GM19452 (cell line): ENCODE data around the gene ZFP42.
"Not testable (repeated sequence)": the region's sequence is repeated elsewhere in the genome, so short reads cannot be mapped to it uniquely, and the experiment has no call there.

ENCODE experiments used
- ATAC-seq: cut with Tn5 transposase; IDR thresholded peaks from one replicate; pipeline ENCODE4 v1.9.1; 2021; ENCODE audit not compliant: unreplicated experiment

The ZFP42 gene

DNA sequence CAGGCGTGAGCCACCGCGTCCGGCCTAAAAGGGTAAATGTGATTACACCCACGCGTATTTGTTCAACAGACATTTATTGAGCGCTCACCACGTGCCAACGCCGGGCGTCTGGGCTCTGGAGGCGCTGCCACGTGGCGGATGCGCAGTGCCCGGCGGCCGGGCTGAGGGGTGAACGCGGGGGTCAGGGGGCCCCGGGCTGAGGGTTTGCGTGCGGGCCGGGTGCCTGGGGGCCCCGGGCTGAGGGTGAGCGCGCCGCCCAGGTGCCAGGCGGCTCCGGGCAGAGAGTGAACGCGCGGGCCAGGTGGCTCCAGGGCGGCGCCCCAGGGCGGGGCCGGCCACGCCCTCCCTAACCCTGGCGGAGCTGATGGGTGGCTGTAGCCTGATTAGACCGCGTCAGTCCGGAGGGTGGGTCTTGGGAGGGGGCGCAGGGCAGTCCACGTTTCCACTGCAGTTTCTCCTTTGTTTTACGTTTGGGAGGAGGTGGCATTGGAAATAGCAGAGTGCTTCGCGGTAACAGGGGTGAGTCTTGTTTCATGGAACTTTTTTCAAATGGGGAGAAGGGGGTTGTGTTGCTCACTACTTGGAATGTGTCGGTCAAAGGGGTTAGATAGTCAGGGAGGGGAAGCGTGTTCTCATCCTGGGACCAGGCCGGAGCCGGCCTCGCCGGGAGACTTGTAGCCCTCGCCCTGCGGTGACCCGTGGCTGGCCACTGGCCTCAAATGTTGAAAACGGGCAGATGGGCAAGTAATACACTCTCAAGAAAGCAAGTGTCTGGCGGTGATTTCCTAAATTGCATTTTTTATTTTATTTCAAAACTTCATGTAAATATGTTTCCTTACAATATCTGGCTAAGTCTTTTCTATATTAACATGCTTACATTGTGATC is at the start of gene ZFP42:
TSS of gene ZFP42 (plus strand) at position 450 of the 886 bp plus-strand sequence. CDS start 7,037 bp downstream, outside the sequence.
- no peak for ATAC-seq

DNA sequence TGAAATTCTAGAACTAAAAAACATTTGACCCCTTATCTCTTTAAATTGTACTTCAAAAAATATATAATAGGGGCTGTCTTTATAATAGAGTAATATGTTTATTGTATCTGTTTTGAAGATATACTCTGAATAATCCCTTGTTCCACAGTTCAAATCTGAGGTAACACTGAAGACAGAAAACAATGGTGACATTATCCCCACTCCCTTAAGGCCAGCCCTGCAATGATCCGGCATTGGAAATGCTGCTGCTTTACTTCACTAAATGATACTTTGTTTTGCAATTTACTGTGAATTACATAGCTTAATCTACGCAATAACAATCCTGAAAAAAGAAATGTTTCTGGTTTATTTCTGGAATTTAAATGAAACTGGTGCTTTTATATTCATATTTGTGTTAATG is 34.4 kb upstream of the ZFP42 start:
- no peak for ATAC-seq

DNA sequence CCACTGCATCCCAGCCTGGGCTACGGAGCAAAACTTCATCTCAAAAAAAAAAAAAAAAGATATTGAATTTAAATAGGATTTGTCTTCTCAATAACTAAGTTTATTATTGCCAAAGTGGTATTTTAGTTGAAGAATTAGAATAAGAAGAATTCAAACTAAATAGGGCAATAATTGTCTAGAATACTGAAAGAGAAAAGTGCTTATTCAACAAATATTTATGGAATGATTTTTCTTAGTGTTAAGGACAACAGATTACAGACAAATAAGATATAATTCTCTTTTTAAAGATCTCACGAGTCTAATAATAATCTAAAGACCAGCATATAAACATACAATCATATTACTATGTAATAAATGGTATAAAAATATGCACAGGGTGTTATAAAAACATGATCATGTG is 33.6 kb upstream of the ZFP42 start:
- no peak for ATAC-seq

DNA sequence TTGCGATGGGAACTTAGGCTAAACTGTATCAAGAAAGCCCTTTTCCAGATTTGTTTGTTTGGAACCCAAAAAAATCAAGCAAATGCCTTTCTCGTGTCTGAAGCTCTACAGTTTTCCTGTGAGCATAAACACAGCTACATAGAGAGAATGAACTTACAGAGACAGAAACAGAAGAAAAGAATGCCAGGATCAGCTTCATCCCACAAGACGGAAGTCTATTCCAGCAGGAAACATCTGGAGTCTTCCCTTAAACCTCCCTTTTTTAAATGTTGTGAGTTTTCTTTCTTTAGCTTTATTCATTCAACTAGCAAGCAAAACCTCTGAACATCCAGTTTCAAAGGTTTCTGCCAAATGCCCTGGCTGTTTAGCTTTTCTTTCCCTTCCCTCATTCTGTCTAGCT is 32.6 kb upstream of the ZFP42 start:
- ATAC-seq = no peak

DNA sequence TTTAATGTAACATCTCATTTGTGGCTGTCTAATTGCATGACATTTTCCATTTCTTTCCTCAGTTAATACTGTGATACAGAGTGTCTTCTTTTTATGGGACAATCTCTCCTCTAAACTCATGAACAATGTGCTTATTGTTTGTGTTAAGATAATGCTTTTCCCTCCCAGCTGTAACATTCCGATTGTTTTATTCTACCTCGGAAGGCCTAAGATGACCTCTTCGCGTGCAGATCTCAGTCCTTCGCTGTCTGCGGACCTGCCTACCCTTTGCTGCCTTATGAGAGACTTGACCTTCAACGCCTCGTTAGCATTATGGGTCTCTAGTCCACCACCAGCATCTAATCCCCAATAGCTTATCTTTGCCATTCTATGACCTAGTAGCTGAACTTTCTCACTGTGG is 29.8 kb upstream of the ZFP42 start:
- no peak for ATAC-seq

DNA sequence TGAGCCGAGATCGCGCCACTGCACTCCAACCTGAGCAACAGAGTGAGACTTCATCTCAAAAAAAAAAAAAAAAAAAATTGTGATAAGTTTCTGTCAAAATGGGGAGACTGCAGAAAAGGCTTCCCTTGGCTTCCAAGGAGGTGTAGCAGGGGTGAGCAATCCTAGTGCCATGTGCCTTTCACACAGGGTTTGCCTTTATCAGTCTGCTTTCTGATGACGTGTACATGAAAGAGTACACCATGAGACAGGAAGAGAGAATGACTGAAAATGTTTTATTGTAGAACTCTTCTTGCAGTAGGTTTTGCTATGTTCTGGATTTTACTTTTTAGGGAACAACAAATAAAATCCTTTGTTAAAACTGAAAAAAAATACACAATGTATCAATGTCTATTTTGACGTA is 23.4 kb upstream of the ZFP42 start:
- ATAC-seq = no peak

DNA sequence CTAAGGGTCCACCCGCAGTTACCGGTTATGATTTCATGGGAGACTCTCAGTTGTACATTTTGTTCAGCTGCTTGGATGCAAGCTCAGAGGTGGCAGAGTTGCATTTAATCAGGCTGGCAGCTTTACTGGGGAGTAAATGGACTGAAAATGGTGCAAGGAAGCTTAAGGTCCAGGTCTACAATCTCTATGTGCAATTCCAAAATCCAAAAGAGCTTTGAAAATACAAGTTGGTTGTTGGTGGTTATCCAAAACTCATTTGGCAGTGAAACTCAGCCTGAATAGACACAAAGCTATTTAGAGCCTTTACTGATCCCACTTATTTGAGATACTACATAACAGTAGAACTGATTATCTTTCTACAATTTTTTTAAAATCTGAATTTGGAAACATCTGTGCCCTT is 11.8 kb upstream of the ZFP42 start:
- ATAC-seq = no peak

DNA sequence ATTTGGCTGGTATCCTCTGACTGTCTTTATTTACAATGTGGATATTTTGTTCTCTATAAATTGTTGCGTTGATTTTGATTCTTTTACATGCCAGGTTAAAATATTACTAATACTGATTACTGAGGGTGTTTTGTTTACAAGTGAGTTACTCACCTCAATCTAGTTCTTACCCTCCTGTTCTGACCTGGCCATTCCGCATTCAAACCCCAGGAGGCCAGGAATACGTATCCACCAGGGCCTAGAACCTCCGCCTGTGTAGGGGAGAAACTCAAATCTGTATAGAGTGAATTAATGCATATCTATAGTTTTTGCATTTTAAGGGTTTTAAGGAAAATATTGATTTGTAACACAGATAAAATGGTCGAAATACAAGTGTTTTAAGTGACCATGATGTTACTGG is 2.6 kb upstream of the ZFP42 start:
- no peak for ATAC-seq

DNA sequence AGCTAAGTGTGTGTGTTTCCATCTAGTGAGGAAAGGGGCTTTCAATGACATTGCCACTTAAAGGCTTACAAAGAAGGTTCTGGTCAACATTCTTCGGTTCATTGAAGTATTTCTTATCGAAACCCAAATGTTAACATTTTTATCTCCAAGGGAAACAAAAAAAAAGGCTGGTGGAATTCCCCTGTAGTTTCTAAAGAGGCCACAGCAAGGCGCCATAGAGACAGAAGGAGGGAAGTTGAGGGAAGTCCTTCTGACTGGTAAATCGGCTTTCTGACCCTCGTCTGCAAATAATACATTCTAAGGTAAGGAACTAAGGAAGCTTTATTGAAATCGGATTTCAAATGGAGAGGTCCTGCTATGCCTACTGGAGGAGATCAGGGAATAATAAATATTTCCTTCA is 1.7 kb upstream of the ZFP42 start:
- ATAC-seq = no peak

DNA sequence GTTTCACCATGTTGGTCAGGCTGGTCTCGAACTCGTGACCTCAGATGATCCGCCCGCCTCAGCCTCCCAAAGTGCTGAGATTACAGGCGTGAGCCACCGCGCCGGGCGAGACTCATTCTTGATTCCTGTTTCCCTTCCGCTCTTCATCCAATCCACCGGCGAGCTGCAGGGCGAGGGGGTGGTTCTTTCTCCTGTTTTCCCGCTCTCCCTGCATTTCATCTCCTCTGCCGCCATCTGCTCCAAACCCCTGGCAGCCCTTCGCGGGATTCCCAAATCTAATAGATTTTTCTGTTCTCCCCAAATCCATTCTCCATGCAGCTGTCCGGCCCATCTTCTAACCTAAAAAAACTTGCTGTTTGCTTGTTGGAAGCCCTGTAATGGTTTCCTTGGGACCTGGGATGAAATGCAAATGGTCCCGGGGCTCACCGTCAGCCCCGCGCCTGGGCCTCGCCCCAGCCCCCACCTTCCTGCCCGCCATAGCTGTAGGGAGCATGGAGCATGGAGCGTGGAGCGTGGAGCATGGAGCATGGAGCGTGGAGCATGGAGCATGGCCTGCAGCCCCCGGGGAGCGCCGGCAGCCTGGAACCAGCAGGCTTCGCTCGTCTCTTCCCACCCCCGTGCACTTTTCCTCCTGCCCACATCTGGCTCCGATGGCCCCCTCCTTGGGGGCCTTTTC is 1.1 kb downstream of the ZFP42 start:
- no peak for ATAC-seq

DNA sequence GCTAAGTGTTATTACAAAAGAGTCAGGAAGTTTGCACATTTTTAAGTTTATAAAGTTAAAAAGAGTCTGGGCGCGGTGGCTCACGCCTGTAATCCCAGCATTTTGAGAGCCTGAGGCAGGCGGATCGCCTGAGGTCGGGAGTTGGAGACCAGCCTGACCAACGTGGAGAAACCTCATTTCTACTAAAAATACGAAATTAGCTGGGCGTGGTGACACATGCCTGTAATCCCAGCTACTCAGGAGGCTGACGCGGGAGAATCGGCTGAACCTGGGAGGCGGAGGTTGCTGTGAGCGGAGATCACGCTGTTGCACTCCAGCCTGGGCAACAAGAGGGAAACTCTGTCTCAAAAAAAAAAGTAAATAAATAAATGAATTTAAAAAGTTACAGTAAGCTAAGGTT is 2.4 kb downstream of the ZFP42 start:
- ATAC-seq = not testable (repeated sequence)

DNA sequence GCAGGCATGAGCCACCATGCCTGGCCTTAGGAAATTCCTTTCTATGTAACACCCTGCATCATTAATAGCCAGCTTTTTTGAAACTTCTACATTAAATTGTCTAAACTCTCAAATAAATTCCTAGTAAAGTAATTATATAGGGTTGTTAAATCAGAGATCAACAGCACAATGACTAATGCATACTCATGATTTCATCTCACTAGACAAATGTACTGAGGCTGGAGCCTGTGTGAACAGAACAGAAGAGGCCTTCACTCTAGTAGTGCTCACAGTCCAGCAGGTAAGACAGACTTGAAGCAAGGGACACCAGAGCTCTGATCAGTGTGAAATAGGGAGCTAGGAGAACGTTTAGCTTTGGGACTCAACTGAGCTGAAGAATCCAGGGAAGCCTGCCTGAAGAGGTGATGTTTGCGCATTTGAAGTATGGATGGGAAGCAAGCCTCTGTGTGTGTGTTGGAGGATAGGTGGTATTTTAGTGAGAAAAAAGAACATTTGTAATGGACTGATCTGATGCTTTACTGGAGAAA is 3.9 kb downstream of the ZFP42 start:
- no peak for ATAC-seq

DNA sequence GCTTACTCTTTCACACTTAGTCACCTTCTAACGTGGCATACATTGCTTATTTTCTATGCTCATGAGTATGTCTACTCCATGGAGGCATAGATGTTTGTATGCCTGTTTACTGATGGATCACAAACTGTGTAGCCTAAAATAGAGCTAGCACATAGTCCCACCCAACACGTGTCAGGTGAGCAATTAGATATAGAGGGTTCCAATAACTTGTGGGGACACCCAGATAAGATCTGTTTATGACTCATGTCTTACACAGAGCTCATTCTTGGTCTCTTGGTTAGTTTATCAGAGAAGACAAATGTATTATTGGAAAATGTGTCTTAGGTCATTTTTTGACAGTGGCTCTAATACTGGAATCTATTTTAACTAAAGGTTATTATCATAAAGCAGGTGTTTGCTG is 6.8 kb downstream of the ZFP42 start:
- ATAC-seq = no peak

DNA sequence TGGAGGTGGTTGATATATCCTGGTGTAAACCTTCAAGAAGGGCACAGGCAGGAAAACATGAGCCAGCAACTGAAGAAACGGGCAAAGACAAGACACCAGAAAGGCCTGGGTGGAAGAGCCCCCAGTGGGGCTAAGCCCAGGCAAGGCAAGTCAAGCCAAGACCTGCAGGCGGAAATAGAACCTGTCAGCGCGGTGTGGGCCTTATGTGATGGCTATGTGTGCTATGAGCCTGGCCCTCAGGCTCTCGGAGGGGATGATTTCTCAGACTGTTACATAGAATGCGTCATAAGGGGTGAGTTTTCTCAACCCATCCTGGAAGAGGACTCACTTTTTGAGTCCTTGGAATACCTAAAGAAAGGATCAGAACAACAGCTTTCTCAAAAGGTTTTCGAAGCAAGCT is 7.2 kb downstream of the ZFP42 start:
- no peak for ATAC-seq

DNA sequence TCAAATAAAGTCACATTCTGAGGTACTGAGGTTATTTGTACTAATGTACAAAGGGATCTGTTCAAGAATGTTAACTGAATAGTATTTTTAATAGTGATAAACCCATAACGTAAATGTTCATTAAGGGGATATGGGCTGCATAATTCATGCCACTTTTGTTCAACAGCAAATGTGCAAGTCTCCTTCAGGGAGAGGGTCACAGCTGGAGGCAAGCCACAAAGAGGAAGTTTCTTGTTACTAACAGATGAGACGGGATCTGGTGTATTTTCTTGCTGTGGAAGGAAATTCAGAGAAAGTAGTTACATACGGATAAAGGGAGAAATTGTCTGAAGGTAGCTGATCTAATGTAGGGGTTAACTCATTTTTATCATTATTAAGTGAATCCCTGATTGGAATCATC is 10.0 kb downstream of the ZFP42 start:
- ATAC-seq = no peak

DNA sequence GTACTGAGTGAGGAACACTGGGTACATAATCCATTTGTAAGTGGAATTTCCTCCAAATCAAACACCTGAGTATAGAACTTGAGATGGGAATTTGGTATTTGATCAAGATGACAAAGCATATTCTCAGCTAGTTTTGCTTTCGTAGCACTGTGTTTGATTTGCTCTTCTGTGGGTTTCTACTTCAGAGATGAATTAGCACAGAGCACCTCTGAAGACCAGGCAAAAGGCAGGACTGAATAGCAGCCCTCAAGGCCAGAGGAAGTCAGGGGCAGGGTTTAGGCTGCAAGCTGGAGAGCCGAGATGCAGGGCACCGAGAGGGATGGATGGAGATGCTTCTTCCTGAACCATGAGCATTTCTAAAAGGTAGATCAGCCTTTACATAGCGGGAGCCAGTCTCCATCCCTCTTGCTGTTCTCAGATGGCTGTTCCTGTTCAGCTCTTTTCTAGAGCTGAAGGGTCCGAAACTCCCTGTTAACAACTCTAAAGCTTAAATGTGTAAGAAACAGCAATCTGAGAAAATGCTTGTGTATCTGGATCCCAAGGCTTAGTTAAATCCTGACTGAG is 10.8 kb downstream of the ZFP42 start:
- ATAC-seq = no peak

DNA sequence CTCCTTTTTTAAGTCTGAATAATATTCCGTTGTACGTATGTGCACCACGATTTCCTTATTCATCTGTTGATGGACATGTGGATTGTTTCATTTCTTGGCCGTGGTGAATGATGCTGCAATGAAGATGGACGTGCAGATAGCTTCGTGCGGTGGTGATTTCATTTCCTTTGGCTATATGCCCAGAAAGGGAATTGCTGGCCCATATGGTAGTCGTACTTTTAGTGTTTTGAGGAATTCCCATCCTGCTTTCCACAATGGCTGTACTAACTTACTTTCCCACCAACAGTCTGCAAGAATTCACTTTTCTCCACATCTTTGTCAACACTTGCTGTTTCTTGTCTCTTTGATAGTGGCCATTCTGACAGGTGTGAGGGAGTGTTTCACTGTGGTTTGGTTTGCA is 12.8 kb downstream of the ZFP42 start:
- no peak for ATAC-seq

DNA sequence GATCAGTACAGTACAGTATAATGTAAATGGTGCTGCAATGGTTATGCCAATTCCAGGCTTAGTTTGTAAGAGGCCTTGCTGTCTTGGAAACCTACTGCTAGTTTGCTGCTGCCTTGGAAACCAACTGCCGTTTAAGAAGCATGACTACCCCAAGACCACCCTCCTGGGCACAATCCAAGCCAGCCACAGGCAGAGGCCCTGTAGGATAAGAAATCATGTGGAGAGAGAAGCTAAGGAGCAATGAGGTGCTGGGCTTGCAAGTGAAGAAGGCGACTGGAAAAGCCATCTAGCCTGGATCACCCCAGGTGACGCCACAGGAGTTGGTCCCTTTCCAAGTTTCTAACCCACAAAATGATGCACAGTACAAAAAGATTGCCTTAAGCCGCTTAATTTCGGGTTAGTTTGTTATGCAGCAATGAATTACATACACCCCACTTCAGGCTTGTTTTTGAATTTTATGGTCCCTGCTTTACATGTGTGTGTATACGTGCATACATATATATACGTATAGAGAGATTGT is 16.9 kb downstream of the ZFP42 start:
- ATAC-seq = no peak

DNA sequence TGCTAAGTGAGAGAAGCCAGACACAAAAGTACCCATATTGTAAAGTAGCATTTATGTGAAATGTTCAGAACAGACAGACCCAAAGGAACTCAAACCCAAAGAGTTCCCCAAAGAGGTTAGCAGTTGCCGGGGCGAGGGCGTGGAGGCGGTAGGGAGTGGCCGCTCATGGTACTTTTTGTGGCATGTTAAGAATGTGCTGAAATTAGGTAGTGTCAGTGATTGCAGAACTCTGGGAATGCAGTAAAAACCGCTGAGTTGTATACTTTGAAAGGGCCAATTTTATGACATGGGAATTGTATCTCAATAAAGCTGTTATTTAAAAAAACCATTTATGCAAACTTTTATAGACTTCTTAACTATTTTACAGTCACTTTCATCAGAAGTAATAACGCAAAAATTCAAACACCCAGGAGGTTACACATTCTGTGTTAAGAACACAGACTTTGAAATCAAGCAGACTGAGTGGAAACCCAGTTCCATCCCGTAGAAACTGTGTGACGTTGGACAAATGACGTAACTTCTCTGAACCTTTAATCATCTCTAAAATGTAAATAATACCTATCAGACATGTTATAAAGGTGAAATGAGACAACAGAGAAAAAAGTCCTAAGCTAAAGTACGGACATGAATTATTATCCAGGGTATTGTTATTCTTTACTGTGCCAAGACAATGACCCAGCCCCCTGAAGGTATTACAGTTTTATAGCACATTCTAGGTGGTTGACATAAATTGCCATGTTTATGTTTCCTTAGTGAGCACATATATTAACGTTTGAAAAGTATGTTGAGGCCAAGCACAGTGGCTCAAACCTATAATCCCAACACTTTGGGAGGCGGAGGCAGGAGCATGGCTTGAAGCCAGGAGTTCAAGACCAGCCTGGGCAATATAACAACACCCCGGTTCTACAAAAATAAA is 19.7 kb downstream of the ZFP42 start:
- no peak for ATAC-seq

DNA sequence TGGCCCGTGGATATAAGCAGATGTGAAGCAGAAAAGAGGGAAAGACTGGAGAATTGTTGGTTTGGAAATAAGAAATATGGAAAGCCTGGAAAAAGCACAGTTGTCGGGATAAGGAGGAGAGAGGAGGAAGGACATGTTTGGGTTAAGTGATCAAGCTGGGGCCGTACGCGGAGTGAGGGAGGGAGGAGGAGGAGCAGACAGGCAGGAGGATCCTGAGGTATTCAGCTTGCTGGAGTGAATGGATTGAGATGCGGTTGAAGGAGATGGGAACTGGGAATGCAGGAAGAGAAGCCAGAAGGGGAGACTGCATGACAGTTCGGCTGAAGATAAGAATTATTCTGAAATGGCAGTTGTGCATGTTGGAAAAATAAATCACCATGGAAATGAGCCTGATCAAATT is 21.2 kb downstream of the ZFP42 start:
- no peak for ATAC-seq

DNA sequence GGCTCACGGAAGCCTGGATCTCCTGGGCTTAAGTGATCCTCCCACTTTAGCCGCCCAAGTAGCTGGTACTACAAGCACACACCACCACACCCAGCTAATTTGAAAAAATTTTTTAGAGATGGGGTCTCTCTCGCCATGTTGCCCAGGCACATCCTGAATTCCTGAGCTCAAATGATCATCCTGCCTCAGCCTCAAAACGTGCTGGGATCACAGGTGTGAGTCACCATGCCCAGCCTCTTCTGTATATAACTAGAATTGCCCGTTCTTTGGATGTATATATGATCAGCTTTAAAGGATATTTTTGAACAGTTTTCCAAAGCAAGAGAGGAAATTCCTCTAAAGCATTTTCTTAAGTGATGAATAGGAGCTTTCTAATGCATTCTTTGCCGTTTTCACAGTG is 22.7 kb downstream of the ZFP42 start:
- ATAC-seq = no peak
